Esophagus mucosa (tissue), 1 donor: ENCODE data around the gene RASGRP2. TPM values are rescaled to one million over a fixed set of nuclear protein-coding genes. Genes with fewer than 3 reads are reported as not detected.
A peak's percentile ranks its signal among the peaks of the same experiment; 100 is the strongest.
"Not testable (repeated sequence)": the region's sequence is repeated elsewhere in the genome, so short reads cannot be mapped to it uniquely, and the experiment has no call there.

Experiments
- ATAC-seq: fragments of 200-7000 bp; cut with Tn5 transposase; one replicate; pipeline ENCODE4 v1.9.1; 2020
- total RNA-seq: library from RNA; stranded (reverse); gene quantifications from one replicate; pipeline ENCODE4 v1.2.4, GENCODE V29; 2023
- donor health status: DM: yes; HTN: yes; CAD: no.

Gene RASGRP2
- total RNA-seq, 1 donor from 2014 or later, result 1.1 TPM

- ATAC-seq, result no peak
These were observed 25.7 kb downstream of the RASGRP2 start for GRCh38 chr11:64718084-64718779.

GRCh38 chr11:64717268-64717578 lies 26.7 kb downstream of the RASGRP2 start:
- no peak for ATAC-seq

- ATAC-seq, result no peak
These were observed 27.3 kb downstream of the RASGRP2 start for GRCh38 chr11:64716473-64717267.

GRCh38 chr11:64715756-64716472 lies 28.0 kb downstream of the RASGRP2 start:
- ATAC-seq, result no peak

- ATAC-seq, result no peak
These were observed 28.8 kb downstream of the RASGRP2 start for GRCh38 chr11:64715110-64715509.

GRCh38 chr11:64714666-64715065 lies 29.3 kb downstream of the RASGRP2 start:
- no peak for ATAC-seq

- ATAC-seq, result no peak
These were observed 30.1 kb downstream of the RASGRP2 start for GRCh38 chr11:64713781-64714363.

GRCh38 chr11:64713016-64713707 lies 30.8 kb downstream of the RASGRP2 start:
- ATAC-seq, result peak; percentile 45

- no peak for ATAC-seq
These were observed 31.4 kb downstream of the RASGRP2 start for GRCh38 chr11:64712430-64713015.

- peak; percentile 9 for ATAC-seq
These were observed 32.0 kb downstream of the RASGRP2 start for GRCh38 chr11:64711956-64712362.

GRCh38 chr11:64711138-64711955 lies 32.6 kb downstream of the RASGRP2 start:
- no peak for ATAC-seq

- peak; percentile 43 for ATAC-seq
These were observed 33.4 kb downstream of the RASGRP2 start for GRCh38 chr11:64710418-64711137.

GRCh38 chr11:64705501-64705900 lies 38.4 kb downstream of the RASGRP2 start:
- ATAC-seq, result no peak

- no peak for ATAC-seq
These were observed 40.9 kb downstream of the RASGRP2 start for GRCh38 chr11:64703048-64703447.

- ATAC-seq, result not testable (repeated sequence)
These were observed 42.0 kb downstream of the RASGRP2 start for GRCh38 chr11:64701956-64702355.

- no peak for ATAC-seq
These were observed 45.5 kb downstream of the RASGRP2 start for GRCh38 chr11:64698427-64698826.

- ATAC-seq, result no peak
These were observed 46.1 kb downstream of the RASGRP2 start for GRCh38 chr11:64697663-64698375.

GRCh38 chr11:64696045-64696444 lies 47.9 kb downstream of the RASGRP2 start:
- ATAC-seq, result no peak

- no peak for ATAC-seq
These were observed 48.4 kb downstream of the RASGRP2 start for GRCh38 chr11:64695548-64695947.
